Trophoblast cell (in vitro differentiated cells and primary cell): ENCODE measurements around the gene ZNF117.
A peak's percentile ranks its signal among the peaks of the same experiment; 100 is the strongest.
"Not testable (repeated sequence)": the region's sequence is repeated elsewhere in the genome, so short reads cannot be mapped to it uniquely, and the experiment has no call there.

ENCODE experiments used
- DNase-seq, 2 donors: peaks; one replicate each; pipeline ENCODE4 v3.0.0-alpha.2; 2016
- H2AFZ ChIP-seq: 2 replicates; pipeline ENCODE4 v1.6.1; 2013; ENCODE audit warnings: low read length, moderate library complexity, mild to moderate bottlenecking; ENCODE audit not compliant: insufficient read depth, poor library complexity
- H2AK5ac ChIP-seq: 2 replicates; pipeline ENCODE4 v1.6.1; 2013; ENCODE audit warnings: mild to moderate bottlenecking, low read length
- H2BK120ac ChIP-seq: 2 replicates; pipeline ENCODE4 v1.6.1; 2013; ENCODE audit warnings: low read length, mild to moderate bottlenecking, moderate library complexity; ENCODE audit not compliant: insufficient read depth, poor library complexity
- H2BK12ac ChIP-seq: 2 replicates; pipeline ENCODE4 v1.6.1; 2013; ENCODE audit warnings: mild to moderate bottlenecking, low read length, moderate library complexity
- H2BK5ac ChIP-seq: 2 replicates; pipeline ENCODE4 v1.6.1; 2013; ENCODE audit warnings: low read length, low read depth, moderate library complexity, mild to moderate bottlenecking; ENCODE audit not compliant: poor library complexity
- H3K14ac ChIP-seq: 2 replicates; pipeline ENCODE4 v1.6.1; 2013; ENCODE audit warnings: mild to moderate bottlenecking, low read length
- H3K18ac ChIP-seq: 2 replicates; pipeline ENCODE4 v1.6.1; 2013; ENCODE audit warnings: mild to moderate bottlenecking, low read length
- H3K23ac ChIP-seq: 2 replicates; pipeline ENCODE4 v1.6.1; 2013; ENCODE audit warnings: low read length
- H3K27ac ChIP-seq: 2 replicates; pipeline ENCODE4 v1.5.1; 2013; ENCODE audit warnings: low read depth, mild to moderate bottlenecking, inconsistent platforms, low read length, moderate library complexity
- H3K27me3 ChIP-seq: 2 replicates; pipeline ENCODE4 v1.6.1; 2013; ENCODE audit warnings: inconsistent platforms, mild to moderate bottlenecking, low read length, moderate library complexity; ENCODE audit not compliant: insufficient read depth
- H3K36me3 ChIP-seq, 2 experiments: 1 replicate in 1 of 2; 2 replicates in 1 of 2; pipeline ENCODE4 v1.6.1; 2013; ENCODE audit warnings: low read length in 2 of 2, mild to moderate bottlenecking in 2 of 2, moderate library complexity in 1 of 2; ENCODE audit not compliant: insufficient read depth in 2 of 2, control insufficient read depth in 1 of 2
- H3K4ac ChIP-seq: 2 replicates; pipeline ENCODE4 v1.6.1; 2013; ENCODE audit warnings: low read depth, mild to moderate bottlenecking, low read length, moderate library complexity
- H3K4me1 ChIP-seq, 2 experiments: 1 replicate in 1 of 2; 2 replicates in 1 of 2; pipeline ENCODE4 v1.6.1; 2013; ENCODE audit warnings: low read length in 2 of 2, mild to moderate bottlenecking in 2 of 2, moderate library complexity in 1 of 2; ENCODE audit not compliant: insufficient read depth in 2 of 2, control insufficient read depth in 1 of 2
- H3K4me2 ChIP-seq: 2 replicates; pipeline ENCODE4 v1.6.1; 2013; ENCODE audit warnings: inconsistent platforms, mild to moderate bottlenecking, low read length, moderate library complexity
- H3K4me3 ChIP-seq: 2 replicates; pipeline ENCODE4 v1.5.1; 2013; ENCODE audit warnings: mild to moderate bottlenecking, low read depth, low read length, inconsistent platforms
- H3K79me1 ChIP-seq: one replicate; pipeline ENCODE4 v1.6.1; 2013; ENCODE audit warnings: low read length
- H3K79me2 ChIP-seq: 2 replicates; pipeline ENCODE4 v1.6.1; 2013; ENCODE audit warnings: low read length, mild to moderate bottlenecking; ENCODE audit not compliant: control insufficient read depth, insufficient read depth, poor library complexity
- H3K9ac ChIP-seq: 2 replicates; pipeline ENCODE4 v1.6.1; 2013; ENCODE audit warnings: mild to moderate bottlenecking, low read length
- H3K9me3 ChIP-seq: 2 replicates; pipeline ENCODE4 v1.6.1; 2013; ENCODE audit warnings: low read depth, mild to moderate bottlenecking, control low read depth, inconsistent platforms, low read length; ENCODE audit not compliant: insufficient read depth
- H4K12ac ChIP-seq: 2 replicates; pipeline ENCODE4 v1.6.1; 2013; ENCODE audit warnings: low read depth, mild to moderate bottlenecking, low read length, moderate library complexity
- H4K8ac ChIP-seq: 2 replicates; pipeline ENCODE4 v1.6.1; 2013; ENCODE audit warnings: low read depth, mild to moderate bottlenecking, low read length, moderate library complexity
- H4K91ac ChIP-seq: one replicate; pipeline ENCODE4 v1.6.1; 2013; ENCODE audit warnings: low read depth, mild to moderate bottlenecking, low read length, moderate library complexity
- WGBS: extraction: QIAGEN DNeasy Blood & Tissue Kit; methylation state at CpG from one replicate; pipeline ENCODE4 v1.1.7; 2013; ENCODE audit warnings: missing lambda C conversion rate; ENCODE audit not compliant: insufficient read length, insufficient coverage; ENCODE audit errors: extremely low coverage; 5-methylcytosine and 5-hydroxymethylcytosine counted together

The ZNF117 gene

GRCh38 chr7:65035469-65035868, 44.6 kb upstream of the ZNF117 start:
- not testable (repeated sequence) for H3K14ac ChIP-seq, H3K79me2 ChIP-seq, H4K8ac ChIP-seq, H2BK120ac ChIP-seq, H3K4ac ChIP-seq, H2AK5ac ChIP-seq, H3K27me3 ChIP-seq, H3K9me3 ChIP-seq, H3K4me1 ChIP-seq, H3K27ac ChIP-seq, H3K23ac ChIP-seq, H2BK12ac ChIP-seq, H2BK5ac ChIP-seq, H3K4me3 ChIP-seq, H4K91ac ChIP-seq, H3K9ac ChIP-seq, DNase-seq, H4K12ac ChIP-seq, H3K18ac ChIP-seq, H2AFZ ChIP-seq, H3K4me2 ChIP-seq, H3K36me3 ChIP-seq, H3K79me1 ChIP-seq

GRCh38 chr7:65034120-65034782, 43.4 kb upstream of the ZNF117 start:
- H3K79me2 ChIP-seq, H4K8ac ChIP-seq, H3K36me3 ChIP-seq, H2BK12ac ChIP-seq, H3K23ac ChIP-seq, H4K91ac ChIP-seq, H3K4ac ChIP-seq, H3K4me2 ChIP-seq, H2BK5ac ChIP-seq, H3K9me3 ChIP-seq, H3K18ac ChIP-seq, H2AFZ ChIP-seq, H2AK5ac ChIP-seq, H3K4me1 ChIP-seq, H3K79me1 ChIP-seq, H3K27ac ChIP-seq, H2BK120ac ChIP-seq, H3K14ac ChIP-seq, H3K27me3 ChIP-seq, H3K9ac ChIP-seq, H4K12ac ChIP-seq, H3K4me3 ChIP-seq: not testable (repeated sequence)
- DNase-seq, result peak; percentile 21 to 60
- WGBS, result no CpG with 5 or more reads among the region's 10 CpGs

- not testable (repeated sequence) for H3K27ac ChIP-seq, H3K27me3 ChIP-seq, H3K18ac ChIP-seq, H2BK12ac ChIP-seq, H3K4ac ChIP-seq, H3K79me1 ChIP-seq, H4K8ac ChIP-seq, H3K9me3 ChIP-seq, H3K36me3 ChIP-seq, H2AFZ ChIP-seq, H2AK5ac ChIP-seq, H3K79me2 ChIP-seq, DNase-seq, H3K4me1 ChIP-seq, H3K14ac ChIP-seq, H2BK5ac ChIP-seq, H3K4me3 ChIP-seq, H2BK120ac ChIP-seq, H3K4me2 ChIP-seq, H4K12ac ChIP-seq, H3K23ac ChIP-seq, H3K9ac ChIP-seq, H4K91ac ChIP-seq
- WGBS, result no CpG with 5 or more reads among the region's 30 CpGs
Observed at GRCh38 chr7:65033391-65033790, 42.6 kb upstream of the ZNF117 start.

- H3K79me2 ChIP-seq, H3K4ac ChIP-seq, H3K27ac ChIP-seq, H2BK12ac ChIP-seq, H3K36me3 ChIP-seq, H3K18ac ChIP-seq, DNase-seq, H3K9ac ChIP-seq, H2AK5ac ChIP-seq, H3K4me3 ChIP-seq, H3K4me2 ChIP-seq, H4K8ac ChIP-seq, H3K79me1 ChIP-seq, H3K4me1 ChIP-seq, H2BK5ac ChIP-seq, H3K27me3 ChIP-seq, H4K91ac ChIP-seq, H2BK120ac ChIP-seq, H3K14ac ChIP-seq, H3K23ac ChIP-seq, H4K12ac ChIP-seq, H2AFZ ChIP-seq, H3K9me3 ChIP-seq: not testable (repeated sequence)
Observed at GRCh38 chr7:65025023-65025422, 34.2 kb upstream of the ZNF117 start.
